ENCODE data around the gene SPRY2. TPM values are rescaled to one million over a fixed set of nuclear protein-coding genes. Genes with fewer than 3 reads are reported as not detected.
"Not testable (repeated sequence)": the region's sequence is repeated elsewhere in the genome, so short reads cannot be mapped to it uniquely, and the experiment has no call there.

SPRY2 gene
- total RNA-seq, 1 experiment from 2014 or later = 13.8 TPM

DNA sequence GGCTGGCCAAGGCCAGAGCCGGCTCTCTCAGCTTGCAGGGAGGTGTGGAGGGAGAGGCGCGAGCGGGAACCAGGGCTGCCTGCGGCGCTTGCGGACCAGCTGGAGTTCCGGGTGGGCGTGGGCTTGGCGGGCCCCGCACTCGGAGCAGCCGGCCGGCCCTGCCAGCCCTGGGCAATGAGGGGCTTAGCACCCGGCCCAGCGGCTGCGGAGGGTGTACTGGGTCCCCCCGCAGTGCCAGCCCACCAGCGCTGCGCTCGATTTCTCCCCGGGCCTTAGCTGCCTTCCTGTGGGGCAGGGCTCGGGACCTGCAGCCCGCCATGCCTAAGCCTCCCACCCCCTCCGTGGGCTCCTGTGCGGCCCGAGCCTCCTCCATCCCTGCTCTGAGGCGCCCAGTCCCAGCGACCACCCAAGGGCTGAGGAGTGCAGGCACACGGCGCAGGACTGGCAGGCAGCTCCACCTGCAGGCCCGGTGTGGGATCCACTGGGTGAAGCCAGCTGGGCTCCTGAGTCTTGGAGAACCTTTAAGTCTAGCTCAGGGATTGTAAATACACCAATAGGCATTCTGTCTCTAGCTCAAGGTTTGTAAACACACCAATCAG lies 14.7 kb upstream of the SPRY2 start:
- not testable (repeated sequence) for DNase-seq (ENCODE audit: extremely low read depth, low read depth)

DNA sequence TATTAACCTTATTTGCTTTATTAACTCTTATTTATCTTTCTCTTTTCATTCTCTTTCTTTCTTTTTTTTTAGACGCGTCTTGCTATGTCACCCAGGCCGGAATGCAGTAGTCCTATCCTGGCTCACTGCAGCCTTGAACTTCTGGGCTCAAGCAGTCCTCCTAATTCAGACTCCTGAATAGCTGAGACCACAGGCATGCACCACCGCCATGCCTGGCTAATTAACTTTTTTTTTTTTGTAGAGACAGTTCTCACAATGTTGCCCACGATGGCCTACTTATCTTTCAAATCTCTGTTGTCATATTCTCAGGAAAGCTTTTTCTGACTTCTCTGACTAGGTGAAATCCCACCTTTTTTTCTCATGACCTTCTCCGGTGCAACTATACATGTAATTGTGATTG lies 7.8 kb upstream of the SPRY2 start:
- DNase-seq (ENCODE audit: extremely low read depth, low read depth) = no peak

DNA sequence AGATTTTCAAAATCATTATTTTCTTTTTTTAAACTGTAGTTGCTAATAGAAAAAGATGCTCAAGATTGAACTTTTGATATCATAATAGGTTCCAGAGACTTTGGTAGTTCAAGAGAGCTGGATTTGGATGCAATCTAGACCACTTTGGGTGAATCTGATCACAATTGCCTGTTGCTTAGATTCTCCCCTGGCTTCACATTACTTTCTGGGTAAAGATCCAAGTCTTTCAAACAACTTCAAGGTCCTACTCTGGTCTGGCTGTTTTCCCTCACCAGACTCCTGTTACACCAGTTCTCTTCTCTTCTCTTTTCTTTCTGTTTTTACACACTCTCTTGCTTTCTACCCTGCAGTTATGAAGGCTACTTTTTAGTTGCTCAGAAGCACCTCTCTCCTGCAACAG lies 7.4 kb upstream of the SPRY2 start:
- DNase-seq (ENCODE audit: extremely low read depth, low read depth) = no peak

DNA sequence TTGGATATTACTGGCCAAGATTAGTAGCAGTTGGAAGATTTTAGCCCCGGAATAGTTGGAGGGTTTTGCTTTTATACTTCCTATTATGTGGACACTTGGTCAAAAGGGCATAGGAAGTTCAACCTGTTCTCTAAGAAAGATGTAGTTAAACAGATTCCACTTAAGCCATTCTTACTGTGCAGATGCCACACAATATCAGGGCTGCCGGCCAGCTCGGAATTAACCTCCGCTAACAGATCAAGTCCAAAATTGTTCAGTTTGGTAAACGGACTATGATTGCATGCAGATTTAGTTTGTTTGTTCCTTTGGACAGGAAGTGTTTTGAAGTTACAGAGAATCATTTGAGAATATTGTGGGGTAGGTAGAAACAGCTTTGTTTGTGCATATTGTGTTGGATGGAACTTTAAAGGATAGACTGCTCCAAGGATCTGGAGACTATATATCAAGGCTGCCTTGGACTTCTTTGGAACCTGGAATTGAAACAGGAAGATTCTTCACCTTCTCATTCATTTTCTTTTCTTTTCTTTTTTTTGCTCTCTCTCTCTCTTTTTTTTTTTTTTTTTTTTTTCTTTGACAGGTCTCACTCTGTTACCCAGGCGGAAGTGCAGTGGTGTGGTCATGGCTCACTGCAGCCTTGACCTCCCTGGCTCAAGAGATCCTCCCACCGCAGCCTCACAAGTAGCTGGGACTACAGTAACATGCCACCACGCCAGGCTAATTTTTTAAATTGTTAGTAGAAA lies 5.0 kb upstream of the SPRY2 start:
- no peak for DNase-seq (ENCODE audit: extremely low read depth, low read depth)

DNA sequence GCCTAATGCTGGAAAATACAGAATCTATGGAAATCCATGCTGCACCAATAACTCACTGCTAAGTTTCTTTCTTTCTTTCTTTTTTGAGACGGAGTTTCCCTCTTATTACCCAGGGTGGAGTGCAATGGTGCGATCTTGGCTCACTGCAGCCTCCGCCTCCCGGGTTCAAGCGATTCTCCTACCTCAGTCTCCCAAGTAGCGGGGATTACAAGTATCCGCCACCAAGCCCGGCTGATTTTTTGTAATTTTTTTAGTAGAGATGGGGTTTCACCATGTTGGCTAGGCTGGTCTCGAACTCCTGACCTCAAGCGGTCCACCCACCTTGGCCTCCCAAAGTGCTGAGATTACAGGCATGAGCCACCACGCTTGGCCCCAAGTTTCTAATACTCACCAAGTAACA lies 3.1 kb upstream of the SPRY2 start:
- not testable (repeated sequence) for DNase-seq (ENCODE audit: extremely low read depth, low read depth)

DNA sequence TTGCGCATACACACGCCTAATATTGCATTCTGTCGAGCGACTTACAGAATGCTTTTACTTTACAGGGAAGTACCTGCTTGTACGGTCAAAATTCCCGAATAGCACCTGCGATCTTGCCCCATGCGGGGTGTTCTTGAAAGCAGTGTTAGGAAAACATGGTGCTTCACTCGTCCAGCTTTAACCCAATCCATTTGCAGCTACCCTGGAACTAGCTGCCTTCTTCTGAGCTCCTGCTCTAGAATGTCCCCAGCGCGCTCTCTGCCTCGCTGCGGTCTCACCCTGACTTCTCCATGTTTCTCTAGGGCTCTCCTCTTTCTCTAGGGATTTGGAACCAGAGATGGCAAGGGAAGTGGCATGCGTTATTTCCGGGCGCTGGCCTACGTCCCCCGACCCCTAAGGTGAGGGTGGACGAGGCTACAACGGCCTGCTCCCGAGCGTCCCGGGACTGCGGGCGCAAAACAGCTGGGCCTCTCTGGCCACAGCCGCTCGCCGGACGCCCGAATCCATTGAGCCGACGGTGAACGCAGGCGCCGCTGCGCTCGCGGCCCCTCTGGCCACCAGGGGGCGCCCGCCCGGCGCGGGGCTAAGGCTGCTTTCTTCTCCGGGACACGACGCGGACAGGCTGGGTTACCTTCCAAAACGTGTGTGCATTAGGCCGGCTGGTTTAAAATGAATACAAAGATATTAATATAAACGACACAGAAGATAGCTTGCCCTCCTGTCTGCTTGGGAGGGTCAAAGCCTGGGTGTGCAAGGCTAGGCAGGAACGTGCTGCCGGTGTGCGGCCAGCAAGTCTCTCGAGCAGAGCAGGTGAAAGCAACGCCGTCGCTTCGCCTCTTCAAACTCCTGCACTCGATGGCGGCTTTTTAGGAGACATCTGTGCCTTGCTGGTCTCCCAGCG lies 1.8 kb upstream of the SPRY2 start:
- peak; percentile 65 for DNase-seq (ENCODE audit: extremely low read depth, low read depth)

DNA sequence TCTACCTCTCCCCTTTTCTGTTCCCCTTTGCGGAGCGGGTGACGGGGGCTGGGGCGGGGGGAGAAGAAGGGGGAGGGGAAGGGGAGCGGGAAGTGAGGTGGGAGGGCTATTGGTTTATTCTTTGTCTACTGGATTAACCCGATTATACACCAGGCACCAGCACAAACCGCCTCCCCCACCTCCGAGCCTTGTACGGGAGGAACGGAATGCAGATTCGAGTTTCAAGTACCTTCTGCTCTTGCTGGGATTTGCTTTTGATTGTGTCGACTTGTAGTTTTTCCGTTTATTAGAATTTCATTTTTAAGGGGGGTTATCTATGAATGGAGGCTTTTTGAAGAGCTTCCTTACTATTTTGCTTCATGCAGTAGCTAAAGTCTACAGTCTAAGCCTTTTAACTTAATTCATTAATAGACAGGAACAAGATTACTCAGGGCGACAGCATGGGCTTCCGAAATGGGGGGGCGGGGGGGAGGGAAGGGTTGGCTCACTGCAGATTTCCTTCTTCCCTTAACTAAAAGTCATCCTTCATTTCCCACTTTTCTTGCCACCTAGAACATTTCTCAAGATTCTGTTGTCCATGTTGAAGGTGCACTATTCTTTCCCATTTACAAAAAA lies 937 bp upstream of the SPRY2 start:
- DNase-seq (ENCODE audit: extremely low read depth, low read depth) = no peak

DNA sequence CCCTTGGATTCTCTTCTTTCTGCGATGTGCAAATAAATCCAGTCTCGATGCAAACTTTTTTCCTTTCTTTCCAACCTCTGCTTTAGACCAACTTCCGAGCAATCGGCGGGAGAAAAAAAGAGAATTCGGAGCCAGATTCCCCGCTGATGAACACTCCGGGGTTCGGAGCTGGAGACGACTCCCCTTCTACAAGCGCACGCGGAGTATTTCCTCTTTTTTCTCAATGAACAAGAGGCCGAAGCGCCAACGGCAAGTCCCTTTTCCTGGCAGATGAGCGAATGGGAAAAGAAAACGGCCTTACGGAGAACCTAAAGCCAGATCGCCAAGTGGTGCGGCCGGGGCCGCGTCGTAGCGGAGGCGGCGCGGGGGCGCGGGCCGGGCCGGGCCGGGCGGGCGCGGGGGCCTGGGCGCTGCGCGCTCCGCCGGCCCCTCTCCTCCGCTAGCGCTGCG lies 250 bp downstream of the SPRY2 start:
- no peak for DNase-seq (ENCODE audit: extremely low read depth, low read depth)

DNA sequence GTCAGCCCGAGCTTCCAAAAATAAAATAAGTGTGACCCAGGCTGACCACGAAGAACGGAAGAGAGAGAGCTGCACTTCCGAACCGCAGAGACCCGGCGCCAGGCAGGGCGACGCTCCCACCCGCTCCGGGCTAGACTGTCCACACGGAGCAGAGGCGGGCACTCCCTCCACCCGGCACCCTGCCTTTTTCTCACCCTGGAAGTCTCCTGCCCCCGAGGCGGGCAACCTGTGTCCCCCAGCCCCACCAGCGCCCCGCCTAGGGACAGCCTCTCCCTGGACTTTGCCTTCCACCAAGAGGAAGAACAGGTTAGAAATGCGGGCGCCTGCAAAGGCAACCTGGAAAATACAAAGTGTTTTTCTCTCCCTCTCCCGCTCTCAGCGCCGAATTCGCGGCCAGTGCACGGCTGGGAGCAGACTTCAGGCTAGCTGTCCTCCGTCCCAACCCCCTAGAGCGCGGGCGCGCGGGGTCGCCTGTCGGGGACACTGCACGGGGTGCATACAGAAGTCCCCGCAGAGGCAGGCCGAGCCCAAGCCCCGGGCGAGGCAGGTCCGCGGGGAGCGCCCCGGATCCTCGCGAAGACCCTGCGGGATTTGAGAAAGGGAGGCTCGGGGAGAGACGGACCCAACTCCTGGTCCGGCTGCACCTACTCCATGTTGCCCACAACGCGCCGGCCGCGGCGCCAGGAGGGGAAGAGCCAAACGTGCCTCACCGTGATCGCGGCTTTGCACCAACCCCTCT lies 845 bp downstream of the SPRY2 start:
- no peak for DNase-seq (ENCODE audit: extremely low read depth, low read depth)

DNA sequence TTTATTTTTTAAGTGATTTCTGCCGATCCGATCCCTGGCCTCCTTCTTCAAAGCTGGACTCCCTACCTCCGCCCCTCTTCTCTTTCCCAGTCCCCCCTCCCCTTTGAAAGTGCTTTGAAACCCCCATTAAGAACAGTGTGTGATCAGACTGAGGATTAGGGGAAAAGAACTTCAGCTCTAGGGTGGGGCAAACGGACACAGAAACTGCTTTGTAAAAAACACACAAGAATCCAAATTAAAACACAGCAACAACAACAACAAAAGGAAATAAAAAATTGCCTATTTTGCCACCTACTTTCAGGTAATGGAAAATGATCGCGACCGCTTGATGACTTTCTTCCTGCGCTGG lies 1.4 kb downstream of the SPRY2 start:
- DNase-seq (ENCODE audit: extremely low read depth, low read depth) = no peak

DNA sequence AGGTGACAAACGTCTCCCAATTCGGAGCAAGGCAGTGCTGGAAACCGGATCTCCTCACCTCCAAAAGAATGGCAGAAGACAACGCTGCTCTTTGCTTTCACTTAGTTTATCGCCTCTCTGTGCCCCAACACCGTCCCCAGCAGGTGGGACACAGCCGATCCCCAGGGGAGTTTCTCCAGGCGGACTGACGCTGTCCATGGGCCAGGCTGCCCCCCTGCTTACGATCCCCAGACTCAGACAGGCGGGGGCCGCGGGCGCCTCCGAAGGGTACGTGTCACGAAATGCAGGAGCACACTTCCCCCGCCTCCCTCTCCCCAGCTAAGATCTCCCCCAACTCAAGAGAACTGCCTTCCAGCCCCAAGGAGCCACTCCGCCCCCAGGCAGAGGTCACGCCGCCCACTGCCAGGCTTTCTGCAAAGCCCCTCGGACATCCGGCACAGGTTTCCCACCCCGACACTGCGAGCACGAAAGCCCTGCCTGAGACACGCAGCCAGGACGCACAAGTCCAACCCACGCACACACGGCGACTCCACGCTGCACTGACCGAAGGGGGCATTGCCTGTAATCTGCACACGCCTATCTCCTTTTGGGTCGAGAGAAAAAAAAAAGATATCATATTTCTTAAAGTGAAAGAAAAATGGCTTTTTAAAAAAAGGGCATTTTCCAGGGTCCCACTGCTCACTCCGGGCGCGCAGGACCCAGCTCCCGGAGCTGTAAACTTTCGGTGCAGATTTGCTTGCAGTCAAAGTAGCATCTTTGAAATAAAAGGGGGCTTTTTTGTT lies 2.0 kb downstream of the SPRY2 start:
- DNase-seq (ENCODE audit: extremely low read depth, low read depth) = no peak

DNA sequence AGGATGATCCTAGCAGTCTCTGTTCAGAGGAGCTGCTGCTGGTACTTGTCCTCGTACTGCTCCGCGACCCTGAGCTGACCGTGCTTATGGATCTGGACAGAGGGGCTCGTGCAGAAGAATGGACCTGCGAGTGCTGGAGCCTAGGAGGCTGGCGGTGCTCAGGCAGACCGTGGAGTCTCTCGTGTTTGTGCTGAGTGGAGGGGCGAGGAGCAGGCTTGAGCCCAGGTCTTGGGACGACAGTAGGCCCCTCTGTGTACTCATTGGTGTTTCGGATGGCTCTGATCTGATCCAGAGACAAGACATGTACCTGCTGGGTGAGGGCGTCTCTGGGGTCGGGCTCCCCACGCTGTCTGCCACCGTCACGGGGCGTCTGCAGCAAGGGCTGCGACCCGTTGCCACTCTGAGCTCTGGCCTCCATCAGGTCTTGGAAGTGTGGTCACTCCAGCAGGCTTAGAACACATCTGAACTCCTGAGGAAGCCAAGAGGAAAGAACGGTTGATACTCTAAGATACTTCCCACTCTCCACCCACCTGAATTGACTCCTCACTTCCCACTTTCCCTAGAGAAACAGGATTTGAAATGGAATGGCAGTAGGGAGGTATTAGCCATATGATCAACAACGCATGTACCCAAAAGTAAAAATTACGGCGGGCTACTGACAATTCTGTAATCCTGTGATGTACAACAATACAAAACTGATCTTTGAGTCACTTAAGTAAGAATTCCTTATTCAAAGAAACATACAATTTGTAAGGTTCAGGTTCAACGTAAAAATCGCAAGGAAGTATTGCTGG lies 3.4 kb downstream of the SPRY2 start:
- no peak for DNase-seq (ENCODE audit: extremely low read depth, low read depth)

DNA sequence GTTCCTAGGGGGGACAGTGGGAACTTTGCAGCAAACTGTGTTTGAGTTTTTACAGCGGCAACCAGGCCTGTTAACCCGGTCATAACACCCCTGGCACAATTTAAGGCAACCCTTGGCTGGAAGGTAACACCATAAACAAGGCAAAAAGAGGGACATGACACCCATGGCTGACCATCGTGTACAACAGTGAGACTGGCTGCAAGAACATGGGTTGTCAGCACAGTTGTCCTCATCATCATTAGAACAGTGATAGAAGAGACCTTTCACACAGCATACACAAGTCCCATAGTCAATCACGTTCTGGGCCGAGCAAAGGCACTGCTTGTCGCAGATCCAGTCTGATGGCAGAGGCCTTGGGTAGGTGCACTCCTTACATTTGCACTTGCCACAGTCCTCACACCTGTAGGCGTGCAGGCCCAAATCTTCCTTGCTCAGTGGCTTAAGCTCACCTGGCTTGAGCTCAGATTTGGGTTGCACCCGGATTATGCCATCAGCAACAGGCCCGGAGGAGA lies 4.1 kb downstream of the SPRY2 start:
- DNase-seq (ENCODE audit: extremely low read depth, low read depth) = no peak

DNA sequence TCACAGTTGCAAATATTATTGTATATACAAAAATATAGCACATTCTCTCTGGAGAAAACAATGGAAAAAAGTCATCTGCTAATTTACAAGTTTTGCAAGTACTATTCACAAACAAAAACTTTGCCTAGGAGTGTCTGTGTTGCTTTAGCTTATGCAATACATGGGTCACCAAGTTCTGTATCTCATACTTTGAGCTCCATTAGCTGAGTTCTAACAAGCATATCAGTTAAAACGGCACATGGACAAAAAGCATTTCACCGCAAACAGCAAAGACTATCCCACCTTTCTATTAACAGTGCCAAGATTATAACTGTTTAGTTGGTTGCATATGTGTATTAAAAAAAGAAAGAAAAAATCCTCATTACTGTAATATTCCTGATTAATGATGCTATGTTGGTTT lies 4.6 kb downstream of the SPRY2 start:
- DNase-seq (ENCODE audit: extremely low read depth, low read depth) = no peak

DNA sequence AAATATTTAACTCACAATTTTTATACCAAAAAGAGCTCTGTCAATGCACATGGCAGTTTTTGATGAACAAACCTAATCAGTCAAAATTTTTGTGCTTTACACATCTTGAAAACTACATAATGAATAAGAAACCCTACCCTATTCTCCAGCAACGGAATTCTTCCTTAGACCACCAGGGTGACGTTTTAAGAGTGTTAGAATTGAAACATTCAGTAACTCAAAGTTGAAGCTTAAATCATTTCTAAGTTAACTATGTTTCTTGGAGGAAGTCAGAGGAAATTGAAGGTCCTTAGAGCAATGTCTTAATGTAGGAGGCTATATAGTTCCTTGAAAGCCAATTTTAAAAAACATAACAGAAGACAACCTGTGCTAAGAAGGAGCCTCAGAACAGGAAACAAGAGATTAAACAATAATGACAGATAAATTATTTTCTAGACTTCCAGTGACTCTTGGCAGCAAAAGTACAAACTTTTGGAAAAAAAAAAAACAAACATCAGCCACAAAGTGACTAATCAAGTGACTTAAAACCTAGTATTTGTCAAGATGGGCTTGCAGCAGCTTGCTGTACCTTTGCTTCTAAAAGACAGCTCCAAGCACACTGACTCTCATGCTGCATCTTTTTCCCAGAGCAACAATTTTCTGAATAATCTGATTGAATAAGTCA lies 6.2 kb downstream of the SPRY2 start:
- no peak for DNase-seq (ENCODE audit: extremely low read depth, low read depth)

DNA sequence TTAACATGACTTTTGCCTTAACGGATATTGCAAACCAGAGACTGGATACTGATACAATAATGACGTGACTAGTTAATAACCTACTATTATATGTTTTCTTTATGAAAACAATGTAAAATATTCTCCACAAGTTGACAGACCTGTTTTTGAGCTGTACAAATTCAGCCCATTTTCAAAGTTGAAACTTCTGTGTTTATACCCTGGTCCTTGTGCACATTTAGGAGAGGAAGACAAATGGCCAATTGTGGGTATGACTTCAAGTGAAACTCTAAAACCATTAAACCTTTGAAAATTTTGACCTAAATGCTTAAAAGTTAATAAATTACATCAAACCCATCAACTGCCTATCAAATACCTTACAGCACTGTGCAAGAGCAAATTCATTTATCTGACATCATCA lies 8.9 kb downstream of the SPRY2 start:
- DNase-seq (ENCODE audit: extremely low read depth, low read depth) = no peak

DNA sequence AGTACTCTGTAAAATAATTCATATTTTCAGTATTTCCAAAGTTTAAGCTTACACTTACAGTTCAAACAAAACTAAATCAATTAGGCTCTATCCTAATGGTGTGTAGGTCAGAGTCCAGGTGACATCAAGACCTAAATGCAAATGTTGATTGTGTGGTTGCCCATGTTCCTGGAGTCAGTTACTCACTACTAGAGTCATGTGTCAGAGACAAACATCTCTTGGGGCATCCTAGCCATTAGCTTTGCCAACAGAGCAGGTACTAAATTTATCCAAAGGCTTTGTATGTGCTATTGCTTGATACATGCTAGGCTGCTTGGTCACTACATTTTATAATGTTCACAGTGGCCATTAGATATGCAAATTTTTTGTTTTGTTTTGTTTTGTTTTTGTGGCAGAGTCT lies 11.7 kb downstream of the SPRY2 start:
- no peak for DNase-seq (ENCODE audit: extremely low read depth, low read depth)

DNA sequence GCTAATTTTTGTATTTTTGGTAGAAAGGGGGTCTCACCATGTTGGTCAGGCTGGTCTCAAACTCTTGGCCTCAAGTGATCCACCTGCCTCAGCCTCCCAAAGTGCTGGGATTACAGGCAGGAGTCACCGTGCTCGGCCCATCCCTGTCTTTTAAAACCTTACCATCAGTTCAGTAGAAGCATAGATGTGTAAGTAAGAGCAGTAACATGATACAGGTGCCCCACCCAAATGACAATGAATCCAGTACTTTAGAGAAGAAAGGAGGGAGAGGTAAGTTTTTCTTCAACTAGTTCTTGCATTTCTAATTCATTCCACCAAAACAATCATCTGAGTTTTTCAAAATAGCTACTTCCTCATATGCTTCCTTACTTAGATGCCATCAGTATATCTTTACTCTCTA lies 21.9 kb downstream of the SPRY2 start:
- DNase-seq (ENCODE audit: extremely low read depth, low read depth) = no peak

Measured in NCI-H460 (cell line).